Measurements from ENCODE around the gene SAFB.
"Not testable (repeated sequence)": the region's sequence is repeated elsewhere in the genome, so short reads cannot be mapped to it uniquely, and the experiment has no call there.

GRCh38 chr19:5688262-5688881 is 65.5 kb downstream of the SAFB start:
- TF ChIP-seq, protein P1, sequence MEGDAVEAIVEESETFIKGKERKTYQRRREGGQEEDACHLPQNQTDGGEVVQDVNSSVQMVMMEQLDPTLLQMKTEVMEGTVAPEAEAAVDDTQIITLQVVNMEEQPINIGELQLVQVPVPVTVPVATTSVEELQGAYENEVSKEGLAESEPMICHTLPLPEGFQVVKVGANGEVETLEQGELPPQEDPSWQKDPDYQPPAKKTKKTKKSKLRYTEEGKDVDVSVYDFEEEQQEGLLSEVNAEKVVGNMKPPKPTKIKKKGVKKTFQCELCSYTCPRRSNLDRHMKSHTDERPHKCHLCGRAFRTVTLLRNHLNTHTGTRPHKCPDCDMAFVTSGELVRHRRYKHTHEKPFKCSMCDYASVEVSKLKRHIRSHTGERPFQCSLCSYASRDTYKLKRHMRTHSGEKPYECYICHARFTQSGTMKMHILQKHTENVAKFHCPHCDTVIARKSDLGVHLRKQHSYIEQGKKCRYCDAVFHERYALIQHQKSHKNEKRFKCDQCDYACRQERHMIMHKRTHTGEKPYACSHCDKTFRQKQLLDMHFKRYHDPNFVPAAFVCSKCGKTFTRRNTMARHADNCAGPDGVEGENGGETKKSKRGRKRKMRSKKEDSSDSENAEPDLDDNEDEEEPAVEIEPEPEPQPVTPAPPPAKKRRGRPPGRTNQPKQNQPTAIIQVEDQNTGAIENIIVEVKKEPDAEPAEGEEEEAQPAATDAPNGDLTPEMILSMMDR (conservative IDR thresholded peaks at IDR 0.05; ENCODE audit: low read length): not testable (repeated sequence)
- not testable (repeated sequence) for TF ChIP-seq EZH2phosphoT487 (IDR thresholded peaks at IDR 0.05; ENCODE audit: borderline replicate concordance)

All from Loucy (cell line).